T-helper 1 cell treated with Interleukin-12 subunit alpha and Interleukin-12 subunit beta and Interleukin-4 antibody, amounts not matched to agents 30 μg/mL and 1 μg/mL, for 36 hours (primary cell): ENCODE results near the gene GRK4.
"Not testable (repeated sequence)": the region's sequence is repeated elsewhere in the genome, so short reads cannot be mapped to it uniquely, and the experiment has no call there.

ENCODE experiments used
- H3K27ac Mint-ChIP-seq: one replicate; pipeline ENCODE4 v1.8.0; 2021; ENCODE audit warnings: mild to moderate bottlenecking, mixed read lengths
- H3K27me3 Mint-ChIP-seq: one replicate; pipeline ENCODE4 v1.8.0; 2021; ENCODE audit warnings: low read depth, mixed read lengths
- H3K36me3 Mint-ChIP-seq: one replicate; pipeline ENCODE4 v1.8.0; 2021; ENCODE audit warnings: low read depth, mixed read lengths
- H3K4me1 Mint-ChIP-seq: one replicate; pipeline ENCODE4 v1.8.0; 2021; ENCODE audit warnings: low read depth, mixed read lengths
- H3K4me3 Mint-ChIP-seq: one replicate; pipeline ENCODE4 v1.8.0; 2021; ENCODE audit warnings: mild to moderate bottlenecking, moderate library complexity, mixed read lengths
- H3K9me3 Mint-ChIP-seq: one replicate; pipeline ENCODE4 v1.8.0; 2021; ENCODE audit warnings: mixed read lengths

GRK4 gene

GRCh38 chr4:2954358-2955185 is 8.8 kb upstream of the GRK4 start:
- Mint-ChIP-seq H3K27ac (peak overlapping the region; percentile 98), H3K4me1 (peaks cover 47% of the 10 kb centered on the region), H3K4me3 (peak overlapping the region; percentile 48), H3K9me3 (no peaks in the 10 kb centered on the region), H3K36me3 (peaks cover 56% of the 10 kb centered on the region), H3K27me3 (no peaks in the 10 kb centered on the region)

- H3K9me3 Mint-ChIP-seq, H3K27me3 Mint-ChIP-seq: not testable (repeated sequence)
- Mint-ChIP-seq H3K4me3 (peak overlapping the region; percentile 25), H3K36me3 (peaks cover 51% of the 10 kb centered on the region), H3K27ac (peak overlapping the region; percentile 98), H3K4me1 (peaks cover 50% of the 10 kb centered on the region)
Measured at GRCh38 chr4:2955186-2956044, 8.0 kb upstream of the GRK4 start.

- H3K27ac Mint-ChIP-seq = no peak overlapping the region
- no peak overlapping the region for H3K4me3 Mint-ChIP-seq
- peaks cover 54% of the 10 kb centered on the region for H3K4me1 Mint-ChIP-seq
- no peaks in the 10 kb centered on the region for H3K27me3 Mint-ChIP-seq
- no peaks in the 10 kb centered on the region for H3K9me3 Mint-ChIP-seq
- peaks cover 39% of the 10 kb centered on the region for H3K36me3 Mint-ChIP-seq
Measured at GRCh38 chr4:2958446-2958845, 4.9 kb upstream of the GRK4 start.

- not testable (repeated sequence) for H3K4me3 Mint-ChIP-seq, H3K27ac Mint-ChIP-seq, H3K27me3 Mint-ChIP-seq, H3K9me3 Mint-ChIP-seq
- peaks cover 49% of the 10 kb centered on the region for H3K4me1 Mint-ChIP-seq
- peaks cover 25% of the 10 kb centered on the region for H3K36me3 Mint-ChIP-seq
Measured at GRCh38 chr4:2960450-2960849, 2.9 kb upstream of the GRK4 start.

GRCh38 chr4:2961421-2961810 is 2.0 kb upstream of the GRK4 start:
- peak overlapping the region; percentile 94 for H3K4me3 Mint-ChIP-seq
- H3K9me3 Mint-ChIP-seq = no peaks in the 10 kb centered on the region
- H3K36me3 Mint-ChIP-seq = peaks cover 20% of the 10 kb centered on the region
- peaks cover 39% of the 10 kb centered on the region for H3K4me1 Mint-ChIP-seq
- peak overlapping the region; percentile 87 for H3K27ac Mint-ChIP-seq
- peaks cover 7% of the 10 kb centered on the region for H3K27me3 Mint-ChIP-seq

GRCh38 chr4:2961811-2962441 is 1.4 kb upstream of the GRK4 start:
- Mint-ChIP-seq H3K4me3 (peak overlapping the region; percentile 94), H3K4me1 (peaks cover 37% of the 10 kb centered on the region), H3K27ac (peak overlapping the region; percentile 87), H3K9me3 (no peaks in the 10 kb centered on the region), H3K36me3 (peaks cover 17% of the 10 kb centered on the region), H3K27me3 (peaks cover 7% of the 10 kb centered on the region)

- Mint-ChIP-seq H3K9me3 (no peaks in the 10 kb centered on the region), H3K4me1 (peaks cover 33% of the 10 kb centered on the region), H3K4me3 (peak overlapping the region; percentile 94), H3K27me3 (peaks cover 7% of the 10 kb centered on the region), H3K36me3 (peaks cover 14% of the 10 kb centered on the region), H3K27ac (peak overlapping the region; percentile 87)
Measured at GRCh38 chr4:2962614-2963174, 677 bp upstream of the GRK4 start.

- H3K4me1 Mint-ChIP-seq = peaks cover 23% of the 10 kb centered on the region
- H3K4me3 Mint-ChIP-seq = peak overlapping the region; percentile 94
- no peaks in the 10 kb centered on the region for H3K9me3 Mint-ChIP-seq
- peaks cover 7% of the 10 kb centered on the region for H3K27me3 Mint-ChIP-seq
- H3K36me3 Mint-ChIP-seq = peaks cover 6% of the 10 kb centered on the region
- peak overlapping the region; percentile 82 for H3K27ac Mint-ChIP-seq
Measured at GRCh38 chr4:2963966-2964471, 648 bp downstream of the GRK4 start.

- Mint-ChIP-seq H3K9me3 (no peaks in the 10 kb centered on the region), H3K27me3 (peaks cover 7% of the 10 kb centered on the region), H3K27ac (peak overlapping the region; percentile 82), H3K4me3 (peak overlapping the region; percentile 94), H3K4me1 (peaks cover 20% of the 10 kb centered on the region), H3K36me3 (peaks cover 6% of the 10 kb centered on the region)
Measured at GRCh38 chr4:2964706-2965258, 1.4 kb downstream of the GRK4 start.

- Mint-ChIP-seq H3K36me3 (peaks cover 6% of the 10 kb centered on the region), H3K27ac (no peak overlapping the region), H3K9me3 (no peaks in the 10 kb centered on the region), H3K4me3 (peak overlapping the region; percentile 67), H3K27me3 (peaks cover 7% of the 10 kb centered on the region), H3K4me1 (peaks cover 20% of the 10 kb centered on the region)
Measured at GRCh38 chr4:2965262-2965661, 1.9 kb downstream of the GRK4 start.

- H3K27ac Mint-ChIP-seq = no peak overlapping the region
- H3K4me3 Mint-ChIP-seq = no peak overlapping the region
Measured at GRCh38 chr4:2968381-2968780, 5.0 kb downstream of the GRK4 start.

GRCh38 chr4:2971275-2971674 is 7.9 kb downstream of the GRK4 start:
- Mint-ChIP-seq H3K27me3 (no peaks in the 10 kb centered on the region), H3K27ac (no peak overlapping the region), H3K4me1 (no peaks in the 10 kb centered on the region), H3K4me3 (no peak overlapping the region), H3K36me3 (no peaks in the 10 kb centered on the region), H3K9me3 (no peaks in the 10 kb centered on the region)

More at GRCh38 chr4:2968381-2968780, 5.0 kb downstream of the GRK4 start:
- no peaks in the 10 kb centered on the region for H3K9me3 Mint-ChIP-seq
- peaks cover 7% of the 10 kb centered on the region for H3K27me3 Mint-ChIP-seq
- H3K36me3 Mint-ChIP-seq = peaks cover 1% of the 10 kb centered on the region
- H3K4me1 Mint-ChIP-seq = peaks cover 8% of the 10 kb centered on the region

- Mint-ChIP-seq H3K4me1 (peaks cover 2% of the 10 kb centered on the region), H3K36me3 (no peaks in the 10 kb centered on the region)
Measured at GRCh38 chr4:2977211-2978088, 14.1 kb downstream of the GRK4 start.

More at GRCh38 chr4:2977211-2978088, 14.1 kb downstream of the GRK4 start:
- Mint-ChIP-seq H3K27me3 (no peaks in the 10 kb centered on the region), H3K4me3 (no peak overlapping the region), H3K9me3 (peaks cover 13% of the 10 kb centered on the region), H3K27ac (no peak overlapping the region)
